DMS79 treated with DMSO at 0.1 percent for 48 hours (cell line): Measurements from ENCODE around the gene DOCK2.
"Not testable (repeated sequence)": the region's sequence is repeated elsewhere in the genome, so short reads cannot be mapped to it uniquely, and the experiment has no call there.

Experiments
- DNase-seq: peaks from one replicate; lab custom pipeline; 2025; lab: John Stamatoyannopoulos, UW

Gene DOCK2

DNA sequence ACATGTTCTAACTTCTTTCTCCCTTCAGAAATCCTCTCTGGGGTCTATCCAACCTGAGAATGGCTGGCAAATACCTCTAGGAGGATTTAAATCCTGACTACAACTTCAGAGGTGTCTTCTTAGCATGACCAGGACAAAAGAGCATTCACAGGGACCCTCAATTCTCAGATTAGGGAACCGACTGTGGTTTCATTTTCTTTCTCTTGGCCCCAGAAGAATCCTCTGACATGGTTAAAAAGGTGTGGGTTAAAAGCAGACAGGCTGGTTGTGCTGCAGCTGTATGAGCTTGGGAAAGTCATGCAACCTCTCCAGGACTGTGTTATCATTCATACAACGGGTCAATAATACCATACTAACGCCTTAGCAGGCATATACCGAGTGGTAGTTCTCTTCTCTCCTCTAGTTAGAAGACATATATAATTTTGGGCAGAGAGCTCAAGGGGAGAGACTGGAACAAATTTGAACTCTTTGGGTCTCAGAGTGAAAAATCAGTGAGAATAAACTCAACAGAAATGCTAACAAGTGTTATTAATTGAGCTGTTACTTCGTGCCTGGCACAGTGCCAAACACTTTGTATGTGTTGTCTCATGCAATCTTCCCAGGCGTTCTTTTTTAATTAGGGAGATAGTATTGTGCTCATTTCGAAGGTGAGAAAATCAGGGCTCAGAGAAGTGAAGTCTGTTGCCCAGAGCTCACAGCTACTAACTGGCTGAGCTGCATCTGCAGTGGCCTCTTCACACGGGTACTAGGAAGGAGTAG, 308.0 kb downstream of the DOCK2 start:
- DNase-seq: no peak

DNA sequence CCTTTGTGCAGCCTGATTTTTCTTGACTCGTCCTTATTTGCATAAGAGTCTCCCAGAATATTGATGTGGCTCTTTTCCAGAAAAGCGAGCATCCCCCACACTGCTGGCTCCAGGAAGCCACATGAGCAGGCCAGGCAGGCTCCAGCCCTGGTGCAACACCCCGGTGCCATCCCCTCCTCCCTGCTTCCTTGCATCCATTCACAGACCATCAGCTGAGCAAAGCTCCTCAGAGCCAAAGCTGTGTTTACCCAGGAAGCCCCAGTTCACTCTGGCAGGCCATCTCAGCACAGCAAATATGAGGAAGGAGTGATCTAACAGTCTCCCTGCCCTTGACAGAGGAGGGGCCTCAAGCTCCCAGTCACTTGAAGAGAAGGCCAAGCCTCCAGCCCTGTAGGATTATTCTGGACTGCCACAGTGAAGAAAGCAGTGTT, 308.8 kb downstream of the DOCK2 start:
- DNase-seq: no peak

GRCh38 chr5:169946743-169947295, 309.7 kb downstream of the DOCK2 start:
- no peak for DNase-seq

DNA sequence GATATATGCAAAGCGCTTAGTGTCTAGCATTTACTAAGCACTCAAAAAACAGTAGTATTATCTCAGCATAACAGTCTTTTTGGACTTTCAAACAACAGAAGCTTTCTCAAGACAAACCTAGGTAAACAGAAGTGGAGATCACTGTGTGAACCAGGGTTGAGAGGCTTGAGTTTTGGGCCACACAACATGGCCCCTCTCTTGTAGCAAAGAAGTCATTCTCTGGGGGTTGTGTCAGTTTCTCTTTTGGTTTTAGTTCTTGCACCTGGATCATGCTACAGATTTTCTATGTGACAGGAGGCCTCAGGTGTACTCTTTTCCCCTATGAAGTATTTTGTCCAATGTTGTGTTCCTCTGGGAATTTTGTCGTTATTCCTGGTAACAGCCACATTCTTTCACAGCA, 313.3 kb downstream of the DOCK2 start:
- no peak for DNase-seq

- DNase-seq: not testable (repeated sequence)
Measured at GRCh38 chr5:169953196-169953595, 316.1 kb downstream of the DOCK2 start.

DNA sequence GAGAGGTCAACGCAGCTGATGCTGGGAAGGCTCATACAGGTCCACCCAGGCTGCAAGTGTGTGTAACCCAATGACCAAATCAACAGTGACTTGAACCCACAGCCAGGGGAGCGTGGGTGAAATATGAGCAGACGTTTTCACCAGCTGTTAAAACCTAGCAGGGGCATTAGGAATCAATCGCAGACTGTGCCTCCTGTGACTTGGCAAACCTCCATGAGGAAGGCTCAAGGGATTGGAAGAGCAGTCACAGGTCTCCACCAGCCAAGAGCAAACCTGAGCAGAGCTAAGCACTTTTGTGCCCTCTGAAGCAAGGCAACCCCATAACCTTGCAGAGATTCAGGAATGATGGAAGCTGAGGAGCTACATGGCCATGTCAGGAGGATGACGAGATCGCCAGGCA, 317.7 kb downstream of the DOCK2 start:
- no peak for DNase-seq

DNA sequence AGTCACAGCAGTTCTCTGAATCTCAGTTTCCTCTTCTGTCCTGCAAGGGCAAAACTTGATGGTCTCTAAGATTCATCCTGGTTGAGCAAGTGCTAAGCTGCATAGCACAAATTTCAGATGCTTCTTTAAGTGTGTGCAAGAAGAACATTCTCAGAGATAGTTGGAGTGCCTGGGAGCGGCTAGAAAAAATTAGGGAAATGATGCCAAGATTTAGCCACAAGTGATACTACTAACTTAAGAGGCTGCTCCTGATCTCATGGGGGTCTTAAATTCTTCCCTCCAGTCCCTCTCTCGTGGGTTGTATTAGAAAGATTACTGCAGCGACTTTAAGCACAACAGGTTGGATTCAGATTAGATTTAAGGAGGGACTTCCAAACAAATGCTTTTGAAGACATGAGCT, 319.1 kb downstream of the DOCK2 start:
- no peak for DNase-seq

- no peak for DNase-seq
Measured at GRCh38 chr5:169956756-169957155, 319.7 kb downstream of the DOCK2 start.

GRCh38 chr5:169958278-169958677, 321.2 kb downstream of the DOCK2 start:
- no peak for DNase-seq

DNA sequence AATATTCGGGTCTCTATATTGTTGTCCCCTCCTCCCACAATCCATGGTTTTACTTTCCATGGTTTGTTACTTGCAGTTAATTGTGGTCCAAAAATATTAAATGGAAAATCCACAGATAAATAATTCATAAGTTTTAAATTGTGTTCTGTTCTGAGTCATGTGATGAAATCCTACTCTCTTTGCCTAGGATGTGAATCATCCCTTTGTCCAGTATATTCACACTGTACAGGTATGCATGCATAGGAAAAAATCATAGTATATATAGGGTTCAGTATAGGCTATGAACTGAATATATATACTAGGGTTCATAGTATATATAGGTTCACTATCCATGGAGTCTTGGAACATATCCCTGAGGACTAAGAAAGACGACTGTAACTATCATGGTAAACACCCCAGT, 323.6 kb downstream of the DOCK2 start:
- DNase-seq: no peak

- DNase-seq: no peak
Measured at GRCh38 chr5:169964246-169964645, 327.2 kb downstream of the DOCK2 start.

- no peak for DNase-seq
Measured at GRCh38 chr5:169970339-169970738, 333.3 kb downstream of the DOCK2 start.

DNA sequence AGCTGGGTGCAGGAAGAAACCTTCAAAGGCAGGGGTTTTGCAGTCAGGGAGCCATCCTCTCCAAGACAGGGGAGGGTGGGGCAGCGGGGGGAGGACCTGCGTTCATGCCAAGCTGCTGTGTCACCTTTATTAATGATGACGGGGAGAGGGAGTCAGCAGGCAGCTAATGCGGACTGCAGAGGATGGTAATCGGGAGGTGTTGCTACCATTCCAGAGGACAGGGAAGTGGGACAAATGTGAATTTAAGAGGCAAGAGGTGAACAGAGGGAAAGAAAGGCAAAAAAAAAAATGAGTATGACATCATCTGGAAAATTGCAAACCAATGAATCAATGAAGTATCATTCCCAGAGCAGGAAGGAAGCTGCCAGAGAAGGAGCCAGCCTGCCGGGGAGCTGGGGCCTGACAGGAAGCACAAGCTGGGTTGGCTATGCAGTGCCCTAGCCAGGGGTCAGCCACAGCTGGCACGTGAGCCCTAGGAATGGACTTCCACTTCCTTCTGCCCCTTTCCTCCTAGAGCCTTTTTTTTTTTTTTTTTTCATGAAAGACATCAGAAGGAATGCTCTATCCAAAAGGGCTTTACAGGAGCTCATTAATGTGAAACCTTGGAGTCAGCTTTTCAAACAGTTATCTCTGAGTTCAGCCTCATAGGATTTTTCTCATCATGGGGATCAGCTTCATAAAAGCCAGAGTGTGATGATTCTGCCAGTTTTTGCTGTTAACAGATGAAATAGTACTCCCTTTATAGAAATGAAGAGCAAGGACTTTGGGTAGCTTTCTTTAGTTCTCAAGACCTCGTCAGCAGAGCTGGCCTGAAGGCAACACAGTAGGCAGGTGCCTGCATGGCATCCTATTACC, 334.1 kb downstream of the DOCK2 start:
- no peak for DNase-seq

DNA sequence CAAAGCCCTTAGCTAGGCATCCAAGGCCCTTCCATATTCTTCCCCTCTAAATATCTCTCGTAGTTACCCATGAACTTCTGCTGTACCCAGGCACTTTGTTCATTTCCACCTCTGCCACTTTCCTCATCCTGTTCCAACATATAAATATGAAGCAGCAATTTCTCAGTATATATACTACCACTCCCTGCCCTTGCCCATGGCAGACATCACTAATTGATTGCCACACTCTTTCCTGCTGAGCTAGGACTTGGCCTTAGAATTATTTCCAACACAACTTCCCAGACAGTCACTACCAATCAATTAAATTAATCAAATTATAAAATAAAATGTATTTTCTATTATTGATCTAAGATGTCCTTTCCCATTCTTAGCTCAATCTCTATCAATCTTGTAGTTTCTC, 334.7 kb downstream of the DOCK2 start:
- no peak for DNase-seq

DNA sequence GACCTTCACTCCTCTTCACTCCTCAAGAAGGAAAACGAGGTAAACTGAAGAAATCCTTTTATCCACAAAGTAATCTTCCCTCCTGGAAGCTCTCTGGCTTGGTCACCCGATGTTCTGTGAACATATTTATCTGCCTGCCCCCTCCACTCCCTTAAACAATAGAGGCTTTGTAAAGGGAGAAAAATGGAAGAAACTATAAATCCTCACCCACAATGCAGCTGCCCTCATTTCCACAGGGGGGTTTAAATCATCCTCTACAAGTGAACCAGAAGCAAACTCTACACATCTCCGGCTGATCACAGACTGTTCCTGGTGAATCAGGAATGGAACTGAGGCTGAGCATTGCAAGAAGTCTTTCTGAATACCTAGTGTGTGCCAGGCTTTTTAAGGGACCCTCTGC, 336.0 kb downstream of the DOCK2 start:
- DNase-seq: no peak

- no peak for DNase-seq
Measured at GRCh38 chr5:169974121-169974770, 337.2 kb downstream of the DOCK2 start.

GRCh38 chr5:169978714-169979113, 341.6 kb downstream of the DOCK2 start:
- DNase-seq: no peak

- DNase-seq: no peak
Measured at GRCh38 chr5:169979871-169980270, 342.8 kb downstream of the DOCK2 start.

GRCh38 chr5:169980418-169981053, 343.5 kb downstream of the DOCK2 start, which contains the start of gene INSYN2B:
Gene INSYN2B (minus strand): TSS chr5:169980495. CDS start chr5:169883898, 96,597 bp downstream.
- no peak for DNase-seq

DNA sequence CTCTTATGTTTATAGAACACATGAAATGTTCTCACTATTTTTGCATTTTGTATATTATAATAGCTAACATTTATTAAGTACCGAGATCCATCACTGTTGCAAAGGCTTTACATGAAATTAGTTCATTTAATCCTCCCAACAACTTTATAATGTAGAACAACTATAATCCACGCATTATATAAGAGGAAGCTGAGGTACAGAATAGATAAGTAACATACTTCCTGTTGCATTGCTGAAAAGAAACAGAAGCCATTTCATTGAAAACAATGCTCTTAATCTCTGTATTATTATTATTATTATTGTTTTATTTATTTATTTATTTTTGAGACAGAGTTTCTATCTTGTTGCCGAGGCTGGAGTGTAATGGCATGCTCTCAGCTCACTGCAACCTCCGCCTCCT, 351.1 kb downstream of the DOCK2 start:
- DNase-seq: no peak

DNA sequence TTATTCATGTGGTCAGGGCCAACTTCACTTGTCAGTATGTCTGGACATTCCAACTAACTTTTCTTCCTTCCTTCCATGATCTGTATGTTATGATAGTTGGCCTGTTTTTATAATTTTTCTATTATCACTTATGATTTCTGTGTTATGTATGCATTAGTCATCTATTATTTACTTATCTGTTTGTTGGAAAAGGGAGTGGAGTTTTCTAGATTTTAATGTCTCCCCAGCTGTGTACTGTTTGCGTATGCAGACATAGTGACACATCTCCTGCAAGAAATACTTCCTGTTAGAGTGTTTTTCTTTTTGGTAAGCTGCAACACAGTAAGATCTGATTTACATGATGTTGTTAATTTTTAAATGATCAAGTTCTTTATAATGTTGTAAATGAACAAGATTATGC, 351.9 kb downstream of the DOCK2 start:
- no peak for DNase-seq

DNA sequence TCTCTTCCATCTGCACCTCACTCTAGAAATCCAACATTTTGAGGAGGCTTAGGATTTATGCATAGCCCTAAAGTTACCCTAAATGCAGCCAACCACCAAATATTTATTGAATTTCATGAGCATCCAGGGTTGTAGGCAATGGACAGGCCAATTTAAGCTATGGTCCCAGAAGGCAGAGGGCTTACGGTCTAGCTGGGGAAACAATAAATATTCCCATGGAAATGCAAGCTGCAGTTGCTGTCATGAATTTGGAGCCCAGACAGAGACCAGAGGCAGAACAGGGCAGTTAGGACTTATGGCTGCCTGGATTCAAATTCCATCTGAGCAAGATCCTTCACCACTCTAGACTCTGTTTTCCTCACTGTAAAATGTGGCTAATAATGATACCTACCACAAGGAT, 352.3 kb downstream of the DOCK2 start:
- no peak for DNase-seq
